ENCODE results near the gene DCST2. TPM values are rescaled to one million over a fixed set of nuclear protein-coding genes. Genes with fewer than 3 reads are reported as not detected.

Gene DCST2
- total and polyA plus RNA-seq, 9 of the 15 experiments (the other 6 are each of a cell fraction or from before 2014, with no cell fraction given) = 0.09 to 0.49 (median 0.11) TPM; not detected in 3

GRCh38 chr1:155049651-155050559, 16.3 kb upstream of the DCST2 start (continued):
- no peak for TF ChIP-seq E4F1 (CRISPR knock-in tag; IDR thresholded peaks at IDR 0.05; ENCODE audit: borderline replicate concordance)
- 0 out of 2 replicates have a peak, but pooled peaks have one; percentile 45 for TF ChIP-seq ZNF41 (CRISPR knock-in tag; conservative IDR thresholded peaks at IDR 0.05)
- no peak for TF ChIP-seq SAFB2 (IDR thresholded peaks at IDR 0.05; ENCODE audit: borderline replicate concordance, low read depth, low read length, severe bottlenecking)
- TF ChIP-seq GTF2F1 (IDR thresholded peaks at IDR 0.05; ENCODE audit: low read depth, low read length) = no peak
- TF ChIP-seq CREB3 (tag; conservative IDR thresholded peaks at IDR 0.05; ENCODE audit: low read depth) = peak; percentile 66; the same call in 1 of the 2 replicates
- TF ChIP-seq KAT2B (IDR thresholded peaks at IDR 0.05; ENCODE audit: low read depth, low read length) = no peak
- 0 out of 2 replicates have a peak, but pooled peaks have one; percentile 45 for TF ChIP-seq NFXL1 (CRISPR knock-in tag; IDR thresholded peaks at IDR 0.05)
- TF ChIP-seq ZNF253 (CRISPR knock-in tag; conservative IDR thresholded peaks at IDR 0.05) = 0 out of 2 replicates have a peak, but pooled peaks have one; percentile 30
- TF ChIP-seq STAG1 (CRISPR knock-in tag; IDR thresholded peaks at IDR 0.05; ENCODE audit: borderline replicate concordance) = no peak
- no peak for TF ChIP-seq NFIX (CRISPR knock-in tag; IDR thresholded peaks at IDR 0.05; ENCODE audit: low read depth)
- no peak for TF ChIP-seq ZHX1 (conservative IDR thresholded peaks at IDR 0.05; ENCODE audit: low read length)
- TF ChIP-seq ELF1 (tag; IDR thresholded peaks at IDR 0.05) = 0 out of 2 replicates have a peak, but pooled peaks have one; percentile 12
- 0 out of 2 replicates have a peak, but pooled peaks have one; percentile 48 for TF ChIP-seq OTX1 (CRISPR knock-in tag; IDR thresholded peaks at IDR 0.05)
- 0 out of 2 replicates have a peak, but pooled peaks have one; percentile 58 for TF ChIP-seq RHOXF2B (CRISPR knock-in tag; conservative IDR thresholded peaks at IDR 0.05)
- TF ChIP-seq SIRT6 (IDR thresholded peaks at IDR 0.05; ENCODE audit: low read depth, low read length) = no peak
- no peak for TF ChIP-seq SNRNP70 (optimal IDR thresholded peaks at IDR 0.05; ENCODE audit: low read depth, low read length)
- peak; percentile 80 for TF ChIP-seq ETV1 (tag; conservative IDR thresholded peaks at IDR 0.05; ENCODE audit: low read depth)
- TF ChIP-seq ZNF76 (CRISPR knock-in tag; IDR thresholded peaks at IDR 0.05; ENCODE audit: borderline replicate concordance) = peak; percentile 49; the same call in 1 of the 2 replicates
- 0 out of 4 replicates have a peak, but pooled peaks of 1 of the 2 experiments have one; percentile 18 for TF ChIP-seq TEAD1 (CRISPR knock-in tag; IDR thresholded peaks at IDR 0.05)
- TF ChIP-seq RCOR1 (IDR thresholded peaks at IDR 0.05; ENCODE audit: borderline replicate concordance in 1 of 2, low read depth in 2 of 2, low read length in 2 of 2) = no peak

Measured in K562 (cell line).